ENCODE data around the gene SEC22B. TPM values are rescaled to one million over a fixed set of nuclear protein-coding genes. Genes with fewer than 3 reads are reported as not detected.

SEC22B gene
- total and polyA plus RNA-seq, 2 of the 13 experiments (the other 11 are each of a cell fraction or from before 2014, with no cell fraction given): 14.2 to 29.1 TPM

DNA sequence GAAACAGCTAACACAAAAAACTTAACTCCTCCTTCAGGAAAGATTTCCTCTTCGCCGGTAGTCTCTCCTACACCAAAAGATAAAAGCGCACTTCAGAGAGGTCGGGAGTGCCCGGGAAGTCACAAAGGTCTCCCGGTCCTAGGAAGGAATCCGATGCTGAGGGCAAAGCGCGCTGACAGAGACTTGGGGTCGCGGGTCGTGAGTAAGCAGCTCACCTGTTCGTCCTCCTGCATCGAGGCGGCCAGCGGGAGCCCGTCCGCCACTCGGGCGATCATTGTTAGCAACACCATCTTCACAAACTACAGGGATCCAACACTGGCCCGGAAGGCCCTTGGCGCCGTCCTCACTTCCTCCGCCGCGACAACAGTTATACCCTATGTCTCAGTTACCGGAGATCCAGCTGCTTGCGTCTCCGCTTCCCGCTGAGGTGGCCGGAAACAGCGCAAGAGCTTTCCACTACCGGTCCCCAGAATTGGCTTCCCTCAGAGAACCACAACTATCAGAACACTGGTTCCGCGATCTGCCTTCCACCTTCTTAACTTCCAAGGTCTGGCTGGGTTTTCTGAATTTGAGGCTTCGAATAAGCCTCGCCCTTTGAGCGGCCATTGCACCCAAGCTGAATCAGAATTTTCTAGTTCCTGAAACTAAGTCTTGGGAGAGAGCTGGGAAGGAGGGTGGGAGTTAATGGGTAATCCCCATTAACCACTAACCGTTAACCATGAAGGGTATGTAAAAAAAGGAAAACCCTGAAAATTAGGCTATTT lies at the start of gene SEC22B (continued):
- TF ChIP-seq, protein P1, sequence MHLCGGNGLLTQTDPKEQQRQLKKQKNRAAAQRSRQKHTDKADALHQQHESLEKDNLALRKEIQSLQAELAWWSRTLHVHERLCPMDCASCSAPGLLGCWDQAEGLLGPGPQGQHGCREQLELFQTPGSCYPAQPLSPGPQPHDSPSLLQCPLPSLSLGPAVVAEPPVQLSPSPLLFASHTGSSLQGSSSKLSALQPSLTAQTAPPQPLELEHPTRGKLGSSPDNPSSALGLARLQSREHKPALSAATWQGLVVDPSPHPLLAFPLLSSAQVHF (CRISPR knock-in tag; IDR thresholded peaks at IDR 0.05): no peak
- peak; percentile 30; the same call in 1 of the 2 replicates for TF ChIP-seq NFYB (CRISPR knock-in tag; IDR thresholded peaks at IDR 0.05)
- TF ChIP-seq ZNF430 (CRISPR knock-in tag; IDR thresholded peaks at IDR 0.05): peak; percentile 88; the same call in 1 of the 2 replicates
- TF ChIP-seq, protein P2, sequence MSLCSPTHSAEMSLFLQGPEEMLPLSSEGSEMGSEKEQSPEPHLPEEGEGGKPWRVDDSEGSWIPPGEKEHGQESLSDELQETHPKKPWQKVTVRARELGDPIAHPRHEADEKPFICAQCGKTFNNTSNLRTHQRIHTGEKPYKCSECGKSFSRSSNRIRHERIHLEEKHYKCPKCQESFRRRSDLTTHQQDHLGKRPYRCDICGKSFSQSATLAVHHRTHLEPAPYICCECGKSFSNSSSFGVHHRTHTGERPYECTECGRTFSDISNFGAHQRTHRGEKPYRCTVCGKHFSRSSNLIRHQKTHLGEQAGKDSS (CRISPR knock-in tag; IDR thresholded peaks at IDR 0.05; ENCODE audit: borderline replicate concordance, low read depth): no peak; the same call in 1 of the 2 replicates
- TF ChIP-seq ZNF569 (CRISPR knock-in tag; IDR thresholded peaks at IDR 0.05; ENCODE audit: borderline replicate concordance): no peak
- TF ChIP-seq ZNF615 (CRISPR knock-in tag; IDR thresholded peaks at IDR 0.05; ENCODE audit: borderline replicate concordance): no peak
- TF ChIP-seq CREM (IDR thresholded peaks at IDR 0.05): peak; percentile 95
- no peak for TF ChIP-seq CREM (CRISPR knock-in tag; IDR thresholded peaks at IDR 0.05)
- TF ChIP-seq NONO (IDR thresholded peaks at IDR 0.05): no peak
- peak; percentile 83 for TF ChIP-seq NONO (CRISPR knock-in tag; conservative IDR thresholded peaks at IDR 0.05)
- TF ChIP-seq, protein P3, sequence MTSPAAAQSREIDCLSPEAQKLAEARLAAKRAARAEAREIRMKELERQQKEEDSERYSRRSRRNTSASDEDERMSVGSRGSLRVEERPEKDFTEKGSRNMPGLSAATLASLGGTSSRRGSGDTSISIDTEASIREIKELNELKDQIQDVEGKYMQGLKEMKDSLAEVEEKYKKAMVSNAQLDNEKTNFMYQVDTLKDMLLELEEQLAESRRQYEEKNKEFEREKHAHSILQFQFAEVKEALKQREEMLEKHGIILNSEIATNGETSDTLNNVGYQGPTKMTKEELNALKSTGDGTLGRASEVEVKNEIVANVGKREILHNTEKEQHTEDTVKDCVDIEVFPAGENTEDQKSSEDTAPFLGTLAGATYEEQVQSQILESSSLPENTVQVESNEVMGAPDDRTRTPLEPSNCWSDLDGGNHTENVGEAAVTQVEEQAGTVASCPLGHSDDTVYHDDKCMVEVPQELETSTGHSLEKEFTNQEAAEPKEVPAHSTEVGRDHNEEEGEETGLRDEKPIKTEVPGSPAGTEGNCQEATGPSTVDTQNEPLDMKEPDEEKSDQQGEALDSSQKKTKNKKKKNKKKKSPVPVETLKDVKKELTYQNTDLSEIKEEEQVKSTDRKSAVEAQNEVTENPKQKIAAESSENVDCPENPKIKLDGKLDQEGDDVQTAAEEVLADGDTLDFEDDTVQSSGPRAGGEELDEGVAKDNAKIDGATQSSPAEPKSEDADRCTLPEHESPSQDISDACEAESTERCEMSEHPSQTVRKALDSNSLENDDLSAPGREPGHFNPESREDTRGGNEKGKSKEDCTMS (CRISPR knock-in tag; conservative IDR thresholded peaks at IDR 0.05): 0 out of 2 replicates have a peak, but pooled peaks have one; percentile 65
- 0 out of 2 replicates have a peak, but pooled peaks have one; percentile 17 for TF ChIP-seq HNF4G (IDR thresholded peaks at IDR 0.05; ENCODE audit: borderline replicate concordance, low read depth, low read length)
- TF ChIP-seq HNF4G (CRISPR knock-in tag; IDR thresholded peaks at IDR 0.05; ENCODE audit: borderline replicate concordance, low read depth): peak; percentile 35; the same call in 1 of the 2 replicates
- TF ChIP-seq ZIK1 (CRISPR knock-in tag; IDR thresholded peaks at IDR 0.05; ENCODE audit: borderline replicate concordance, low read depth): peak; percentile 64; the same call in 1 of the 2 replicates
- peak; percentile 65; the same call in 1 of the 2 replicates for TF ChIP-seq GTF2F1 (IDR thresholded peaks at IDR 0.05; ENCODE audit: low read length)
- TF ChIP-seq SNRNP70 (IDR thresholded peaks at IDR 0.05; ENCODE audit: low read depth, low read length): no peak
- no peak for TF ChIP-seq TOPORS (CRISPR knock-in tag; IDR thresholded peaks at IDR 0.05)
- TF ChIP-seq, protein P4, sequence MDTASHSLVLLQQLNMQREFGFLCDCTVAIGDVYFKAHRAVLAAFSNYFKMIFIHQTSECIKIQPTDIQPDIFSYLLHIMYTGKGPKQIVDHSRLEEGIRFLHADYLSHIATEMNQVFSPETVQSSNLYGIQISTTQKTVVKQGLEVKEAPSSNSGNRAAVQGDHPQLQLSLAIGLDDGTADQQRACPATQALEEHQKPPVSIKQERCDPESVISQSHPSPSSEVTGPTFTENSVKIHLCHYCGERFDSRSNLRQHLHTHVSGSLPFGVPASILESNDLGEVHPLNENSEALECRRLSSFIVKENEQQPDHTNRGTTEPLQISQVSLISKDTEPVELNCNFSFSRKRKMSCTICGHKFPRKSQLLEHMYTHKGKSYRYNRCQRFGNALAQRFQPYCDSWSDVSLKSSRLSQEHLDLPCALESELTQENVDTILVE (CRISPR knock-in tag; IDR thresholded peaks at IDR 0.05): peak; percentile 96
- TF ChIP-seq, protein P5, sequence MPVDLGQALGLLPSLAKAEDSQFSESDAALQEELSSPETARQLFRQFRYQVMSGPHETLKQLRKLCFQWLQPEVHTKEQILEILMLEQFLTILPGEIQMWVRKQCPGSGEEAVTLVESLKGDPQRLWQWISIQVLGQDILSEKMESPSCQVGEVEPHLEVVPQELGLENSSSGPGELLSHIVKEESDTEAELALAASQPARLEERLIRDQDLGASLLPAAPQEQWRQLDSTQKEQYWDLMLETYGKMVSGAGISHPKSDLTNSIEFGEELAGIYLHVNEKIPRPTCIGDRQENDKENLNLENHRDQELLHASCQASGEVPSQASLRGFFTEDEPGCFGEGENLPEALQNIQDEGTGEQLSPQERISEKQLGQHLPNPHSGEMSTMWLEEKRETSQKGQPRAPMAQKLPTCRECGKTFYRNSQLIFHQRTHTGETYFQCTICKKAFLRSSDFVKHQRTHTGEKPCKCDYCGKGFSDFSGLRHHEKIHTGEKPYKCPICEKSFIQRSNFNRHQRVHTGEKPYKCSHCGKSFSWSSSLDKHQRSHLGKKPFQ (CRISPR knock-in tag; IDR thresholded peaks at IDR 0.05; ENCODE audit: insufficient replicate concordance): no peak
- peak; percentile 67; the same call in 1 of the 2 replicates for TF ChIP-seq EED (CRISPR knock-in tag; IDR thresholded peaks at IDR 0.05)
- TF ChIP-seq ZNF143 (CRISPR knock-in tag; IDR thresholded peaks at IDR 0.05): 0 out of 2 replicates have a peak, but pooled peaks have one; percentile 49
- peak; percentile 90 for TF ChIP-seq ZNF772 (CRISPR knock-in tag; IDR thresholded peaks at IDR 0.05)
- TF ChIP-seq, protein P6, sequence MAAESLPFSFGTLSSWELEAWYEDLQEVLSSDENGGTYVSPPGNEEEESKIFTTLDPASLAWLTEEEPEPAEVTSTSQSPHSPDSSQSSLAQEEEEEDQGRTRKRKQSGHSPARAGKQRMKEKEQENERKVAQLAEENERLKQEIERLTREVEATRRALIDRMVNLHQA (CRISPR knock-in tag; IDR thresholded peaks at IDR 0.05): 0 out of 2 replicates have a peak, but pooled peaks have one; percentile 39
